ENCODE results near the gene IL32.
A peak's percentile ranks its signal among the peaks of the same experiment; 100 is the strongest.

- TF ChIP-seq, protein P1, sequence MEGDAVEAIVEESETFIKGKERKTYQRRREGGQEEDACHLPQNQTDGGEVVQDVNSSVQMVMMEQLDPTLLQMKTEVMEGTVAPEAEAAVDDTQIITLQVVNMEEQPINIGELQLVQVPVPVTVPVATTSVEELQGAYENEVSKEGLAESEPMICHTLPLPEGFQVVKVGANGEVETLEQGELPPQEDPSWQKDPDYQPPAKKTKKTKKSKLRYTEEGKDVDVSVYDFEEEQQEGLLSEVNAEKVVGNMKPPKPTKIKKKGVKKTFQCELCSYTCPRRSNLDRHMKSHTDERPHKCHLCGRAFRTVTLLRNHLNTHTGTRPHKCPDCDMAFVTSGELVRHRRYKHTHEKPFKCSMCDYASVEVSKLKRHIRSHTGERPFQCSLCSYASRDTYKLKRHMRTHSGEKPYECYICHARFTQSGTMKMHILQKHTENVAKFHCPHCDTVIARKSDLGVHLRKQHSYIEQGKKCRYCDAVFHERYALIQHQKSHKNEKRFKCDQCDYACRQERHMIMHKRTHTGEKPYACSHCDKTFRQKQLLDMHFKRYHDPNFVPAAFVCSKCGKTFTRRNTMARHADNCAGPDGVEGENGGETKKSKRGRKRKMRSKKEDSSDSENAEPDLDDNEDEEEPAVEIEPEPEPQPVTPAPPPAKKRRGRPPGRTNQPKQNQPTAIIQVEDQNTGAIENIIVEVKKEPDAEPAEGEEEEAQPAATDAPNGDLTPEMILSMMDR (IDR thresholded peaks at IDR 0.05) = no peak
- TF ChIP-seq POLR2A (IDR thresholded peaks at IDR 0.05) = peak in 1 of 2 donors; percentile 13
These were observed 9.6 kb downstream of the IL32 start for GRCh38 chr16:3074860-3075522.

Data from Peyer's patch (tissue), 4 donors.